Liver (tissue), 3 donors: Measurements from ENCODE around the gene UBAP2.

Experiments
- CTCF ChIP-seq: fragments of 150-350 bp; IDR thresholded peaks from 2 replicates; pipeline ENCODE4 v1.5.1; 2017; ENCODE audit warnings: improper control_type of control experiment, low read depth, low read length; ENCODE audit not compliant: missing input control
- FOXA1 ChIP-seq: IDR thresholded peaks from 2 replicates; pipeline ENCODE4 v1.6.1; 2016; ENCODE audit warnings: antibody characterized with exemption
- GABPA ChIP-seq, 2 donors: IDR thresholded peaks in 1 of 2; conservative IDR thresholded peaks in 1 of 2; 2 replicates each; pipeline ENCODE4 v1.6.1; 2016; ENCODE audit warnings: antibody characterized with exemption in 2 of 2, mild to moderate bottlenecking in 1 of 2, moderate library complexity in 1 of 2
- HNF4A ChIP-seq, 2 donors: conservative IDR thresholded peaks; 2 replicates each; pipeline ENCODE4 v1.6.1; 2016; ENCODE audit warnings: antibody characterized with exemption in 2 of 2, mild to moderate bottlenecking in 2 of 2
- JUND ChIP-seq, 2 donors: IDR thresholded peaks; 2 replicates each; pipeline ENCODE4 v1.6.1; 2016; ENCODE audit warnings: antibody characterized with exemption in 2 of 2
- MAX ChIP-seq: IDR thresholded peaks from 2 replicates; pipeline ENCODE4 v1.6.1; 2016; ENCODE audit warnings: antibody characterized with exemption
- NR2F2 ChIP-seq: IDR thresholded peaks from 2 replicates; pipeline ENCODE4 v1.6.1; 2016; ENCODE audit warnings: antibody characterized with exemption
- TAF1 ChIP-seq: conservative IDR thresholded peaks from 2 replicates; pipeline ENCODE4 v1.6.1; 2016; ENCODE audit warnings: antibody characterized with exemption, mild to moderate bottlenecking
- YY1 ChIP-seq: IDR thresholded peaks from 2 replicates; pipeline ENCODE4 v1.6.1; 2016; ENCODE audit warnings: antibody characterized with exemption, mild to moderate bottlenecking
- TF ChIP-seq, protein P1 (sequence below): IDR thresholded peaks from 2 replicates; pipeline ENCODE4 v1.6.1; 2016; ENCODE audit warnings: antibody characterized with exemption, mild to moderate bottlenecking
- TF ChIP-seq, protein P2 (sequence below): IDR thresholded peaks from 2 replicates; pipeline ENCODE4 v1.6.1; 2016; ENCODE audit warnings: antibody characterized with exemption
- TF ChIP-seq, protein P3 (sequence below): IDR thresholded peaks from 2 replicates; pipeline ENCODE4 v1.6.1; 2016; ENCODE audit warnings: antibody characterized with exemption
- donor health status: healthy.
- donor health status: healthy.

- TF ChIP-seq CTCF (no peak), NR2F2 (no peak), TAF1 (no peak), JUND (IDR thresholded peaks at IDR 0.05) (no peak), YY1 (no peak), MAX (no peak), FOXA1 (no peak), GABPA (IDR thresholded peaks at IDR 0.05 in 1 of 2, conservative IDR thresholded peaks at IDR 0.05 in 1 of 2) (no peak), HNF4A (conservative IDR thresholded peaks at IDR 0.05) (no peak)
- TF ChIP-seq, protein P1, sequence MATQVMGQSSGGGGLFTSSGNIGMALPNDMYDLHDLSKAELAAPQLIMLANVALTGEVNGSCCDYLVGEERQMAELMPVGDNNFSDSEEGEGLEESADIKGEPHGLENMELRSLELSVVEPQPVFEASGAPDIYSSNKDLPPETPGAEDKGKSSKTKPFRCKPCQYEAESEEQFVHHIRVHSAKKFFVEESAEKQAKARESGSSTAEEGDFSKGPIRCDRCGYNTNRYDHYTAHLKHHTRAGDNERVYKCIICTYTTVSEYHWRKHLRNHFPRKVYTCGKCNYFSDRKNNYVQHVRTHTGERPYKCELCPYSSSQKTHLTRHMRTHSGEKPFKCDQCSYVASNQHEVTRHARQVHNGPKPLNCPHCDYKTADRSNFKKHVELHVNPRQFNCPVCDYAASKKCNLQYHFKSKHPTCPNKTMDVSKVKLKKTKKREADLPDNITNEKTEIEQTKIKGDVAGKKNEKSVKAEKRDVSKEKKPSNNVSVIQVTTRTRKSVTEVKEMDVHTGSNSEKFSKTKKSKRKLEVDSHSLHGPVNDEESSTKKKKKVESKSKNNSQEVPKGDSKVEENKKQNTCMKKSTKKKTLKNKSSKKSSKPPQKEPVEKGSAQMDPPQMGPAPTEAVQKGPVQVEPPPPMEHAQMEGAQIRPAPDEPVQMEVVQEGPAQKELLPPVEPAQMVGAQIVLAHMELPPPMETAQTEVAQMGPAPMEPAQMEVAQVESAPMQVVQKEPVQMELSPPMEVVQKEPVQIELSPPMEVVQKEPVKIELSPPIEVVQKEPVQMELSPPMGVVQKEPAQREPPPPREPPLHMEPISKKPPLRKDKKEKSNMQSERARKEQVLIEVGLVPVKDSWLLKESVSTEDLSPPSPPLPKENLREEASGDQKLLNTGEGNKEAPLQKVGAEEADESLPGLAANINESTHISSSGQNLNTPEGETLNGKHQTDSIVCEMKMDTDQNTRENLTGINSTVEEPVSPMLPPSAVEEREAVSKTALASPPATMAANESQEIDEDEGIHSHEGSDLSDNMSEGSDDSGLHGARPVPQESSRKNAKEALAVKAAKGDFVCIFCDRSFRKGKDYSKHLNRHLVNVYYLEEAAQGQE, result no peak
- TF ChIP-seq, protein P2, sequence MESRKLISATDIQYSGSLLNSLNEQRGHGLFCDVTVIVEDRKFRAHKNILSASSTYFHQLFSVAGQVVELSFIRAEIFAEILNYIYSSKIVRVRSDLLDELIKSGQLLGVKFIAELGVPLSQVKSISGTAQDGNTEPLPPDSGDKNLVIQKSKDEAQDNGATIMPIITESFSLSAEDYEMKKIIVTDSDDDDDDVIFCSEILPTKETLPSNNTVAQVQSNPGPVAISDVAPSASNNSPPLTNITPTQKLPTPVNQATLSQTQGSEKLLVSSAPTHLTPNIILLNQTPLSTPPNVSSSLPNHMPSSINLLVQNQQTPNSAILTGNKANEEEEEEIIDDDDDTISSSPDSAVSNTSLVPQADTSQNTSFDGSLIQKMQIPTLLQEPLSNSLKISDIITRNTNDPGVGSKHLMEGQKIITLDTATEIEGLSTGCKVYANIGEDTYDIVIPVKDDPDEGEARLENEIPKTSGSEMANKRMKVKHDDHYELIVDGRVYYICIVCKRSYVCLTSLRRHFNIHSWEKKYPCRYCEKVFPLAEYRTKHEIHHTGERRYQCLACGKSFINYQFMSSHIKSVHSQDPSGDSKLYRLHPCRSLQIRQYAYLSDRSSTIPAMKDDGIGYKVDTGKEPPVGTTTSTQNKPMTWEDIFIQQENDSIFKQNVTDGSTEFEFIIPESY, result no peak
- TF ChIP-seq, protein P3, sequence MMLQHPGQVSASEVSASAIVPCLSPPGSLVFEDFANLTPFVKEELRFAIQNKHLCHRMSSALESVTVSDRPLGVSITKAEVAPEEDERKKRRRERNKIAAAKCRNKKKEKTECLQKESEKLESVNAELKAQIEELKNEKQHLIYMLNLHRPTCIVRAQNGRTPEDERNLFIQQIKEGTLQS, result no peak
Observed at GRCh38 chr9:33923998-33924701, 124.5 kb downstream of the UBAP2 start.
